ENCODE measurements around the gene OTOGL. TPM values are rescaled to one million over a fixed set of nuclear protein-coding genes. Genes with fewer than 3 reads are reported as not detected.
"Not testable (repeated sequence)": the region's sequence is repeated elsewhere in the genome, so short reads cannot be mapped to it uniquely, and the experiment has no call there.

The OTOGL gene
- polyA plus RNA-seq, 3 donors = not detected

- WGBS (ENCODE audit: insufficient coverage) = 100% methylated on average over 1 of the region's 5 CpGs
- Histone ChIP-seq H3K4me2 (replicated peaks; ENCODE audit: extremely low read depth, low read length, poor library complexity, severe bottlenecking) (no peak overlapping the region), H3K79me2 (ENCODE audit: insufficient read depth, low read length) (no peaks in the 10 kb centered on the region), H3K4me3 (replicated peaks in 1 of 3; ENCODE audit: low read depth in 2 of 3, low read length in 3 of 3) (no peak overlapping the region), H3K9ac (ENCODE audit: insufficient read depth, low read length, poor library complexity, severe bottlenecking) (no peak overlapping the region), H3K27ac (ENCODE audit: low read depth in 1 of 2, low read length in 2 of 2) (no peak overlapping the region), H2AFZ (ENCODE audit: insufficient read depth, low read depth, low read length, poor library complexity, severe bottlenecking) (no peak overlapping the region), H3K27me3 (ENCODE audit: control insufficient read depth in 2 of 2, insufficient read depth in 2 of 2, low read length in 2 of 2) (no peaks in the 10 kb centered on the region), H3K36me3 (replicated peaks in 1 of 2; ENCODE audit: control insufficient read depth in 1 of 2, insufficient read depth in 2 of 2, low read length in 2 of 2) (no peaks in the 10 kb centered on the region), H3K4me1 (ENCODE audit: control insufficient read depth in 1 of 2, insufficient read depth in 2 of 2, low read length in 2 of 2) (no peaks in the 10 kb centered on the region), H4K20me1 (ENCODE audit: insufficient read depth, low read length) (no peaks in the 10 kb centered on the region), H3K9me3 (replicated peaks in 1 of 2; ENCODE audit: control insufficient read depth in 1 of 2, insufficient read depth in 1 of 2, low read length in 2 of 2) (no peaks in the 10 kb centered on the region)
- intact Hi-C loops (cut with micrococcal nuclease) = no loop called here
- TF ChIP-seq CTCF (IDR thresholded peaks at IDR 0.05) = no peak
- Mint-ChIP-seq H3K27ac (no peak overlapping the region), H3K27me3 (ENCODE audit: low read depth in 3 of 3) (no peaks in the 10 kb centered on the region), H3K4me1 (no peaks in the 10 kb centered on the region), H3K4me3 (no peak overlapping the region), H3K9me3 (peaks cover 0 to 5% (median 0%) of the 10 kb centered on the region in 7 donors), H3K36me3 (no peaks in the 10 kb centered on the region)
- DNase-seq = no peak
These were observed 142.4 kb downstream of the OTOGL start for GRCh38 chr12:80241576-80242273.

- H3K4me2 ChIP-seq (replicated peaks; ENCODE audit: extremely low read depth, low read length, poor library complexity, severe bottlenecking) = no peak overlapping the region
- H2AFZ ChIP-seq (ENCODE audit: insufficient read depth, low read depth, low read length, poor library complexity, severe bottlenecking) = no peak overlapping the region
- intact Hi-C loops (cut with micrococcal nuclease) = no loop called here
- no peaks in the 10 kb centered on the region for H3K36me3 ChIP-seq (replicated peaks in 1 of 2; ENCODE audit: control insufficient read depth in 1 of 2, insufficient read depth in 2 of 2, low read length in 2 of 2)
- peaks cover 0 to 5% (median 0%) of the 10 kb centered on the region in 7 donors for H3K9me3 Mint-ChIP-seq
- DNase-seq = no peak
- H3K4me1 ChIP-seq (ENCODE audit: control insufficient read depth in 1 of 2, insufficient read depth in 2 of 2, low read length in 2 of 2) = no peaks in the 10 kb centered on the region
- no peaks in the 10 kb centered on the region for H4K20me1 ChIP-seq (ENCODE audit: insufficient read depth, low read length)
- H3K27me3 Mint-ChIP-seq (ENCODE audit: low read depth in 3 of 3) = no peaks in the 10 kb centered on the region
- H3K9ac ChIP-seq (ENCODE audit: insufficient read depth, low read length, poor library complexity, severe bottlenecking) = no peak overlapping the region
- H3K4me1 Mint-ChIP-seq = no peaks in the 10 kb centered on the region
- no CpG with 5 or more reads among the region's 1 CpG for WGBS (ENCODE audit: insufficient coverage)
- no peaks in the 10 kb centered on the region for H3K79me2 ChIP-seq (ENCODE audit: insufficient read depth, low read length)
- no peaks in the 10 kb centered on the region for H3K36me3 Mint-ChIP-seq
- no peak overlapping the region for H3K4me3 Mint-ChIP-seq
- no peak overlapping the region for H3K4me3 ChIP-seq (replicated peaks in 1 of 3; ENCODE audit: low read depth in 2 of 3, low read length in 3 of 3)
- TF ChIP-seq CTCF (IDR thresholded peaks at IDR 0.05) = no peak
- H3K9me3 ChIP-seq (replicated peaks in 1 of 2; ENCODE audit: control insufficient read depth in 1 of 2, insufficient read depth in 1 of 2, low read length in 2 of 2) = no peaks in the 10 kb centered on the region
- H3K27ac Mint-ChIP-seq = no peak overlapping the region
- H3K27me3 ChIP-seq (ENCODE audit: control insufficient read depth in 2 of 2, insufficient read depth in 2 of 2, low read length in 2 of 2) = no peaks in the 10 kb centered on the region
- H3K27ac ChIP-seq (ENCODE audit: low read depth in 1 of 2, low read length in 2 of 2) = no peak overlapping the region
These were observed 143.0 kb downstream of the OTOGL start for GRCh38 chr12:80242321-80242720.

- intact Hi-C loops (cut with micrococcal nuclease); H3K27ac ChIP-seq (ENCODE audit: low read depth in 1 of 2, low read length in 2 of 2); H3K9me3 Mint-ChIP-seq; H3K9me3 ChIP-seq (replicated peaks in 1 of 2; ENCODE audit: control insufficient read depth in 1 of 2, insufficient read depth in 1 of 2, low read length in 2 of 2); H3K27me3 Mint-ChIP-seq (ENCODE audit: low read depth in 3 of 3); H3K36me3 Mint-ChIP-seq; H3K9ac ChIP-seq (ENCODE audit: insufficient read depth, low read length, poor library complexity, severe bottlenecking); H3K79me2 ChIP-seq (ENCODE audit: insufficient read depth, low read length); H3K36me3 ChIP-seq (replicated peaks in 1 of 2; ENCODE audit: control insufficient read depth in 1 of 2, insufficient read depth in 2 of 2, low read length in 2 of 2); H3K27me3 ChIP-seq (ENCODE audit: control insufficient read depth in 2 of 2, insufficient read depth in 2 of 2, low read length in 2 of 2); H3K4me1 Mint-ChIP-seq; H3K27ac Mint-ChIP-seq; H2AFZ ChIP-seq (ENCODE audit: insufficient read depth, low read depth, low read length, poor library complexity, severe bottlenecking); H3K4me3 Mint-ChIP-seq; H3K4me2 ChIP-seq (replicated peaks; ENCODE audit: extremely low read depth, low read length, poor library complexity, severe bottlenecking); H3K4me3 ChIP-seq (replicated peaks in 1 of 3; ENCODE audit: low read depth in 2 of 3, low read length in 3 of 3); H4K20me1 ChIP-seq (ENCODE audit: insufficient read depth, low read length); DNase-seq; H3K4me1 ChIP-seq (ENCODE audit: control insufficient read depth in 1 of 2, insufficient read depth in 2 of 2, low read length in 2 of 2): not testable (repeated sequence)
- 98% methylated on average over 9 of the region's 20 CpGs for WGBS (ENCODE audit: insufficient coverage)
These were observed 150.2 kb downstream of the OTOGL start for GRCh38 chr12:80249581-80249980.
